Measurements from ENCODE around the gene KCNG2.
A peak's percentile ranks its signal among the peaks of the same experiment; 100 is the strongest.

The KCNG2 gene

DNA sequence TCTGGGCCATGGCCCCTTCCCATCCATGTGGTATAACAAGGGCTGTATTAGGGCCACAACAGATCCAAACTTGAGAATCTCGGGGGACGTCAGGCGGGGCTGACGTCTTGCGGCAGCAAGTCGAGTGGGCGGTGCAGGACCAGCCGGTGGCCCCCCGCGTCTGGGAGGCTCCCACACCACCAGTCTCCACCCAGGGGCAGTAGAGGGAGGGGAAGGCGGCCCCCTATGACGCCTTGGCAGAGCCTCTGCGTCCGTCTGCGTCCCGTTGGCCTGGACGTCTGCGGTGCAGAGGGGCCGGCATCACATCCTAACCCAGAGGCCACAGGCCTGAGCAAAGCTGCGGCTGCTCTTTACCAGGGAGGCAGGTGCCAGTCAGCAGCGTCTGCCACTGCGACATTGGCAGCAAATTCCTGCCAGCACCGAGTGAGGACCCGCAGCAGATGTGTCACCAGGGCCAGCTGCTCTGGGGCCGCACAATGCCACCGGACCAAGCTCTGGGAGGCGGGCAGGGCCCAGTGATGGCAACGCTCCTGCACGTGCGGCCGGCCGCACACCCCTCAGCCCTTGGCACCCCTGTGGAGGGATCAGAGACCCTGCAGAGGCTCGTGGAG is 73.8 kb downstream of the KCNG2 start:
- no peak for TF ChIP-seq CTCF (IDR thresholded peaks at IDR 0.05; ENCODE audit: low read depth, low read length)
- DNase-seq (ENCODE audit: low read depth in 2 of 2): no peak
- H3K4me3 ChIP-seq (replicated peaks in 1 of 2; ENCODE audit: low read depth in 2 of 2, low read length in 2 of 2): no peak overlapping the region

- H3K4me3 ChIP-seq (replicated peaks in 1 of 2; ENCODE audit: low read depth in 2 of 2, low read length in 2 of 2): no peak overlapping the region
- no peak for TF ChIP-seq CTCF (IDR thresholded peaks at IDR 0.05; ENCODE audit: low read depth, low read length)
- no peak for DNase-seq (ENCODE audit: low read depth in 2 of 2)
These were observed 75.0 kb downstream of the KCNG2 start for GRCh38 chr18:79872527-79873444.

DNA sequence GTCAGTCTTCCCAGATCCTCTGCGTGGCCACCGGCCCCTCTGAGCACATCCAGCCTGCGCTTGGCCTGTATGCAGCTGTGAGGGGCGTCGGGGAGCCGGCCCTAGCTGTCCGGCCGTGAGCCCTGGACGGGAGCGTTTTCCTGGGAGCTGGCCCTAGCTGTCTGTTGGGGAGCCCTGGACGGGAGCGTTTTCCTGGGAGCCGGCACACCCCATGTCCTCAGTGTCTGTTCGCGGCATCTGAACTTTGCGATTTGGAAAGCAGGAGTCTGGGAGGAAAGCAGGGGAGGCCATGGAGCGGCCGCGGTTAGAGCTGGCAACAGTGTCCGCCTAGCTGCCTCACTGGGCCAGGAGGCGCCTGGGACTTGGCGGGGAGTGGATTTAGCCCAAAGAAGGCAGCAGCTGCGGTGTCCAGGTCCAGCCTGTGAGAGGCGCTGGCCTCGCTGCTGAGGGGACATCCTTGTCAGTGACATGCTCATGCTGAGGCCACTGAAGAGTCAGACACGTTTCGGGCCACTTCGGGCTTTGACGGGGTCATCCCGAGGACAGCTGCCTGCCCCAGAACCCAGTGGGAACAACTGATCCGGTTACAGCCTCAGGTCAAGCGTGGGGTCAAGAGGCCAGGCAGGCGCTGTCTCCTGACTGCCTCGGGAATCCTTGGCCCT is 75.8 kb downstream of the KCNG2 start:
- DNase-seq (ENCODE audit: low read depth in 2 of 2): peak in 1 of 2 donors; percentile 14
- H3K4me3 ChIP-seq (replicated peaks in 1 of 2; ENCODE audit: low read depth in 2 of 2, low read length in 2 of 2): no peak overlapping the region
- TF ChIP-seq CTCF (IDR thresholded peaks at IDR 0.05; ENCODE audit: low read depth, low read length): no peak

- H3K4me3 ChIP-seq (replicated peaks in 1 of 2; ENCODE audit: low read depth in 2 of 2, low read length in 2 of 2): no peak overlapping the region
- no peak for TF ChIP-seq CTCF (IDR thresholded peaks at IDR 0.05; ENCODE audit: low read depth, low read length)
- no peak for DNase-seq (ENCODE audit: low read depth in 2 of 2)
These were observed 77.1 kb downstream of the KCNG2 start for GRCh38 chr18:79874553-79875530.

DNA sequence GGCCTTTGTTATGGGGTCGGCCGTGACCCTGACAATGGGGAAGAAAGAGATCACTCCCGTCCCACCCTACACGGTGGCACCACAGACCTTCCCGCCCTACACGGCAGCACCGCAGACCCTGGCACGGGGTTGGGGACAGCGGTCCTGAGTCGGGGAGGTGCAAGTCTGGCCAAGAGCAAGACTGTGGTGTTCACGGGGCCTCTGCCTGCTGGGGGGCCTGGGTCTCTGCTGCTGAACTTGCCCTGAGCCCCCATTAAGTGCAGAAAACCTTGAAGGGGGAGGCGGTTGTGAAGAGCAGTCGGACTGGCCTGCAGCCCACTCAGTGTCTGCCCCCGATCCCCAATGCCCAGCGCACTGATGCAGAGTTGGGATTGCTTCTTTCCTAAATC is 77.8 kb downstream of the KCNG2 start:
- TF ChIP-seq CTCF (IDR thresholded peaks at IDR 0.05; ENCODE audit: low read depth, low read length): no peak
- H3K4me3 ChIP-seq (replicated peaks in 1 of 2; ENCODE audit: low read depth in 2 of 2, low read length in 2 of 2): no peak overlapping the region
- DNase-seq (ENCODE audit: low read depth in 2 of 2): no peak

DNA sequence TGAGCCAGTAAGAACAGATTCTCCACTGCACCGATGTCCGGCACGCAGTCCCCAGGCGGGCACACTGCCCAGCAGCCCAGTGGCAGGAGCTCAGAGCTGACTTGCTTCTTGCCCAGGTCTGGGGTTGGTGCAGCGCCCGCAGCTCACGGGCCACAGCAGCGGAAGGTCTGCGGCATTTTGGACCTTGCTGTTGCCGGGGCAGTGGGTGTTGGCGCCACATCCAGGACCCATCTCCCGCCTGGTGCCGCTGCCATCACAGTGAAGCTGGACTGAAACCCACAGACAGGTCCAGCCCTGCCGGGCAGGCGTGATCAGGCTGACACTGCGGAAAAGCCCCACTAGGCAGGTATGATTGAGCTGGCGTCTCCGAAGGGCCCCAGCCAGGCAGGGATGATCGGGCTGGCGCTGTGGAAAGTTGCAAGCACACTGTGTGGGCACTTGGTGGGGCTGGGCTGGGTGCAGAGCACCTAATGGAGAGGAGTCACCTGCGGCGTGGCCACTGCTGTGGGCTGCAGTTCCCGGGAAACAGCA is 78.3 kb downstream of the KCNG2 start:
- TF ChIP-seq CTCF (IDR thresholded peaks at IDR 0.05; ENCODE audit: low read depth, low read length): no peak
- no peak overlapping the region for H3K4me3 ChIP-seq (replicated peaks in 1 of 2; ENCODE audit: low read depth in 2 of 2, low read length in 2 of 2)
- no peak for DNase-seq (ENCODE audit: low read depth in 2 of 2)

Data from cardiac fibroblast (primary cell).